Endothelial cell of umbilical vein (primary cell): ENCODE measurements around the gene FNBP1L.

Experiments
- POLR2AphosphoS5 ChIP-seq: IDR thresholded peaks from 2 replicates; pipeline ENCODE4 v1.6.1; 2012; ENCODE audit warnings: low read depth, mild to moderate bottlenecking, control low read depth, low read length, moderate library complexity; ENCODE audit not compliant: insufficient read depth
- TF ChIP-seq, protein P1 (sequence below), 2 donors: IDR thresholded peaks; 1 replicate in 1 of 2; 2 replicates in 1 of 2; pipeline ENCODE4 v1.5.1; 2011; ENCODE audit warnings: low read length in 2 of 2, mild to moderate bottlenecking in 2 of 2, moderate library complexity in 2 of 2, control low read depth in 1 of 2, inconsistent platforms in 1 of 2, low read depth in 1 of 2; ENCODE audit not compliant: insufficient read depth in 1 of 2; ENCODE audit errors: extremely low read depth in 1 of 2
- TF ChIP-seq, protein P2 (sequence below): IDR thresholded peaks from 2 replicates; pipeline ENCODE4 v1.6.1; 2011; ENCODE audit not compliant: insufficient read depth, insufficient read length

DNA sequence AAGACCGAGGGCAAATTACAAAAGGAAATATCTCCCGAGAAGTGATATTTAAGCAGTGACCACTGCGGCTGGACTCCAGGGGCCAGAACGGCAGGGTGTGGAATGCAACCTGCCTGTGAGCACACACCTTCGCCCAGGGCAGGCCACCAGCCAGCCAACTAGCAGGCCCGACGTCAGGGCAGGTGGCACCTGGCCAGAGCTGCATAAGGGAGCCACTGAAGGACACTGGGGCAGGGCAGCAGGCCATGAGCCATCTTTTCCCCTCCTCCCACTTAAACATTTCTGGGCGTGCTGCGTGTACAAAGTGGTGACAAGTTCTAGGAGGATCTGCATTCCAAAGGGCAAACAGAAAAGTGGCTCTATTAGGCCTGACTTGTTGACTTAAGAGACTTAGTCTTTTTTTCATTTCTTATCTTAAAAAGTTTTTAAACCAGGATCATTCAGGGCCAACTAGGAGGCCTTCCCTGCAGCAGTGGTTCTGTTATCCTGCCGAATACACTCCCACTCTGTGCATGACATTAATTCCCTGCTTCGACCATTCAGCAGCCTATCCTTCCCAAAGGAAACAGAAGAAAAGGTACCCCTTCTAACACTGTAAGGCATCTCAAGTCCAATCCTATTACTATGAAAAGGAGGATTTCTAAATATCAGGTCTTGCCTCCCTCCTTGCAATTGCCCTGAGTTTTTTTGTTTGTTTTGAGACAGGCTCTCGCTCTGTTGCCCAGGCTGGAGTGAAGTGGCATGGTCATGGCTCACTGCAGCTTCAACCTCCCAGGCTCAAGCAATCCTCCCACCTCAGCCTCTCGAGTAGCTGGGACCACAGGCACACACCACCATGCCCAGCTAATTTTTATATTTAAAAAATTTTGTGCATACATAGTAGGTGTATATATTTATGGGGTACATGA lies 137.4 kb downstream of the FNBP1L start:
- TF ChIP-seq, protein P1, sequence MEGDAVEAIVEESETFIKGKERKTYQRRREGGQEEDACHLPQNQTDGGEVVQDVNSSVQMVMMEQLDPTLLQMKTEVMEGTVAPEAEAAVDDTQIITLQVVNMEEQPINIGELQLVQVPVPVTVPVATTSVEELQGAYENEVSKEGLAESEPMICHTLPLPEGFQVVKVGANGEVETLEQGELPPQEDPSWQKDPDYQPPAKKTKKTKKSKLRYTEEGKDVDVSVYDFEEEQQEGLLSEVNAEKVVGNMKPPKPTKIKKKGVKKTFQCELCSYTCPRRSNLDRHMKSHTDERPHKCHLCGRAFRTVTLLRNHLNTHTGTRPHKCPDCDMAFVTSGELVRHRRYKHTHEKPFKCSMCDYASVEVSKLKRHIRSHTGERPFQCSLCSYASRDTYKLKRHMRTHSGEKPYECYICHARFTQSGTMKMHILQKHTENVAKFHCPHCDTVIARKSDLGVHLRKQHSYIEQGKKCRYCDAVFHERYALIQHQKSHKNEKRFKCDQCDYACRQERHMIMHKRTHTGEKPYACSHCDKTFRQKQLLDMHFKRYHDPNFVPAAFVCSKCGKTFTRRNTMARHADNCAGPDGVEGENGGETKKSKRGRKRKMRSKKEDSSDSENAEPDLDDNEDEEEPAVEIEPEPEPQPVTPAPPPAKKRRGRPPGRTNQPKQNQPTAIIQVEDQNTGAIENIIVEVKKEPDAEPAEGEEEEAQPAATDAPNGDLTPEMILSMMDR (IDR thresholded peaks at IDR 0.05; ENCODE audit: extremely low read depth in 1 of 2, insufficient read depth in 1 of 2, low read depth in 1 of 2, low read length in 2 of 2): no peak
- no peak for TF ChIP-seq POLR2AphosphoS5
- TF ChIP-seq, protein P2, sequence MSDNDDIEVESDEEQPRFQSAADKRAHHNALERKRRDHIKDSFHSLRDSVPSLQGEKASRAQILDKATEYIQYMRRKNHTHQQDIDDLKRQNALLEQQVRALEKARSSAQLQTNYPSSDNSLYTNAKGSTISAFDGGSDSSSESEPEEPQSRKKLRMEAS: no peak
